SU-DHL-6 (cell line): ENCODE results near the gene ATP1B3.

Experiments
- CTCF ChIP-seq: fragments of 200-600 bp; sonication (generic); IDR thresholded peaks from one replicate; pipeline ENCODE4 v1.5.1; 2017; ENCODE audit warnings: antibody characterized with exemption, mild to moderate bottlenecking, low read length, moderate library complexity; ENCODE audit not compliant: insufficient read depth, poor library complexity, severe bottlenecking
- EZH2phosphoT487 ChIP-seq: fragments of 200-600 bp; sonication (generic), shearing (Covaris generic); conservative IDR thresholded peaks from 2 replicates; pipeline ENCODE4 v1.6.1; 2018; ENCODE audit warnings: mild to moderate bottlenecking, antibody characterized with exemption, low read length, moderate library complexity, mixed read lengths

- TF ChIP-seq CTCF (no peak), EZH2phosphoT487 (no peak)
These were observed 22.5 kb downstream of the ATP1B3 start for GRCh38 chr3:141898908-141899307.
